ENCODE data around the gene H19.

- TF ChIP-seq POLR2A (IDR thresholded peaks at IDR 0.05): no peak
- no peak for TF ChIP-seq CTCF (IDR thresholded peaks at IDR 0.05)
These were observed 27.9 kb downstream of the H19 start for GRCh38 chr11:1969776-1970175.
